Spleen (tissue), 7 donors: ENCODE measurements around the gene TCEAL8.
"Not testable (repeated sequence)": the region's sequence is repeated elsewhere in the genome, so short reads cannot be mapped to it uniquely, and the experiment has no call there.

Experiments used
- POLR2A ChIP-seq, 3 donors: fragments of 450-650 bp; IDR thresholded peaks; one replicate each; pipeline ENCODE4 v1.5.1; 2017; ENCODE audit warnings: antibody characterized with exemption in 3 of 3, mild to moderate bottlenecking in 1 of 3
- POLR2AphosphoS5 ChIP-seq, 3 donors: sonication (generic); formaldehyde crosslinking; IDR thresholded peaks; one replicate each; pipeline ENCODE4 v1.5.1; 2017; ENCODE audit warnings: antibody characterized with exemption in 3 of 3
- TF ChIP-seq, protein P1 (sequence below), 11 experiments: fragments of 200-600 bp in 7 of 11; fragments of 450-650 bp in 4 of 11; sonication (generic) in 4 of 11; IDR thresholded peaks in 8 of 11; conservative IDR thresholded peaks in 3 of 11; 1 replicate in 7 of 11; 2 replicates in 4 of 11; pipeline versions ENCODE4 v1.4.0 to v1.8.0; 2016 to 2021; ENCODE audit warnings: antibody characterized with exemption in 11 of 11, inconsistent platforms in 4 of 11, mild to moderate bottlenecking in 1 of 11
- donor health status: DM: no; HTN: no; CAD: no; lungs with moderate emphysema.
- donor health status: DM: no; HTN: no; CAD: no.
- donor health status: DM: no; HTN: no; CAD: no.

- TF ChIP-seq POLR2AphosphoS5, POLR2A (IDR thresholded peaks at IDR 0.05): not testable (repeated sequence)
- TF ChIP-seq, protein P1, sequence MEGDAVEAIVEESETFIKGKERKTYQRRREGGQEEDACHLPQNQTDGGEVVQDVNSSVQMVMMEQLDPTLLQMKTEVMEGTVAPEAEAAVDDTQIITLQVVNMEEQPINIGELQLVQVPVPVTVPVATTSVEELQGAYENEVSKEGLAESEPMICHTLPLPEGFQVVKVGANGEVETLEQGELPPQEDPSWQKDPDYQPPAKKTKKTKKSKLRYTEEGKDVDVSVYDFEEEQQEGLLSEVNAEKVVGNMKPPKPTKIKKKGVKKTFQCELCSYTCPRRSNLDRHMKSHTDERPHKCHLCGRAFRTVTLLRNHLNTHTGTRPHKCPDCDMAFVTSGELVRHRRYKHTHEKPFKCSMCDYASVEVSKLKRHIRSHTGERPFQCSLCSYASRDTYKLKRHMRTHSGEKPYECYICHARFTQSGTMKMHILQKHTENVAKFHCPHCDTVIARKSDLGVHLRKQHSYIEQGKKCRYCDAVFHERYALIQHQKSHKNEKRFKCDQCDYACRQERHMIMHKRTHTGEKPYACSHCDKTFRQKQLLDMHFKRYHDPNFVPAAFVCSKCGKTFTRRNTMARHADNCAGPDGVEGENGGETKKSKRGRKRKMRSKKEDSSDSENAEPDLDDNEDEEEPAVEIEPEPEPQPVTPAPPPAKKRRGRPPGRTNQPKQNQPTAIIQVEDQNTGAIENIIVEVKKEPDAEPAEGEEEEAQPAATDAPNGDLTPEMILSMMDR (IDR thresholded peaks at IDR 0.05 in 8 of 11, conservative IDR thresholded peaks at IDR 0.05 in 3 of 11), result not testable (repeated sequence)
Measured at GRCh38 chrX:103235608-103236007, 19.3 kb downstream of the TCEAL8 start.
